Parathyroid adenoma (tissue), 2 donors: Measurements from ENCODE around the gene PGPEP1.

ENCODE experiments used
- H2AFZ ChIP-seq: fragments of 300-600 bp; sonication (generic); one replicate; pipeline ENCODE4 v1.7.0; 2017; ENCODE audit warnings: antibody characterized with exemption, mild to moderate bottlenecking
- H3K27ac ChIP-seq: fragments of 300-600 bp; sonication (generic); one replicate; pipeline ENCODE4 v1.7.0; 2017
- H3K27me3 ChIP-seq: fragments of 300-600 bp; sonication (generic); one replicate; pipeline ENCODE4 v1.7.0; 2017; ENCODE audit warnings: low read length; ENCODE audit not compliant: control insufficient read depth, insufficient read depth
- H3K36me3 ChIP-seq: fragments of 300-600 bp; sonication (generic); one replicate; pipeline ENCODE4 v1.7.0; 2017; ENCODE audit warnings: low read length; ENCODE audit not compliant: control insufficient read depth, insufficient read depth
- H3K4me1 ChIP-seq: fragments of 300-600 bp; sonication (generic); one replicate; pipeline ENCODE4 v1.7.0; 2017; ENCODE audit warnings: control low read depth
- H3K4me2 ChIP-seq: fragments of 300-600 bp; sonication (generic); one replicate; pipeline ENCODE4 v1.7.0; 2017; ENCODE audit warnings: low read length
- H3K4me3 ChIP-seq: fragments of 300-600 bp; sonication (generic); one replicate; pipeline ENCODE4 v1.7.0; 2017; ENCODE audit warnings: low read depth, low read length
- H3K79me2 ChIP-seq: fragments of 300-600 bp; sonication (generic); one replicate; pipeline ENCODE4 v1.7.0; 2017; ENCODE audit warnings: control low read depth
- H3K9ac ChIP-seq: fragments of 300-600 bp; sonication (generic); one replicate; pipeline ENCODE4 v1.7.0; 2017; ENCODE audit warnings: mild to moderate bottlenecking
- H3K9me3 ChIP-seq: fragments of 300-600 bp; sonication (generic); one replicate; pipeline ENCODE4 v1.7.0; 2017; ENCODE audit warnings: low read length; ENCODE audit not compliant: control insufficient read depth
- TF ChIP-seq, protein P1 (sequence below): fragments of 300-600 bp; sonication (generic); IDR thresholded peaks from one replicate; pipeline ENCODE4 v1.7.0; 2017; ENCODE audit warnings: antibody characterized with exemption, mild to moderate bottlenecking
- donor health status: primary hyperparathyroidism.

PGPEP1 gene

DNA sequence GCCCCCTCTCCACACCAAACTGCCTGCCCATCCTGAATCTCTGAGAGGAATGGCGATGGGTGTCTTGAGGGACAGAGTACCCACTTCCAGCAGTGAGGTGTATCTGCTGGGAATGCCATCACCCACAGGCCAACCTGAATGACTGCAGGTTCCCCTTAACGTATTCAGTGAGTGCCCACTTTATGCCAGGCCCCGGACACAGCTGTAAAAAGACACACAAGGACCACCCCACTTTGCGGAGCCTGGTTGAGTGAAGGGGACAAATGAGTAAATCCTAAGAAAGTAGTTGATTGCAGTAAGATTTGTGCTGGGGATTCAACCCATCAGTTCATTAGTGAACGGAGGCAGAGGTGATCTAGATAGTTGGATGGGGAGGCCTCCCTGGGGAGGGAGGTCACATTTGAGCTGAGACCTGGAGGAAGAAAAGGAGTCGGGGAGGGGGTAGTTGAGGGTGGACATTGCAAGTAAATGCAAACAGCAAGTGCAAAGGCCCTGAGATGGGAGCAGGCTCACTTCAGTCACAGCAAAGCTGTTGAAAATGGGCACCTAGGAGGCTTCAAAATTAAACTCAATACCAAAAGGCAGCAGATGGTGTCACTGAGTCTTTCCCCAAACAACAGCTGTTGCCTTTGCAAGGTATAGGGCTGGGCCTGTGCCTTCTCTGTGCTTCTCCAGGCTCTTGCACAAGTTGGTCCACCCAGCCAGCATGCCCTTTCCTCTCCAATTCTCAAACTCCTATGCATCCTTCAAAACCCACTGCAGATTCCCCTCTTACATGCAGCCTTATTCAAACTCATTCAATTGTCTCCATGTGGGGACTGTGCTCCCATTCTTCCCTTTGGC lies 49.9 kb downstream of the PGPEP1 start:
- no peak overlapping the region for H3K9ac ChIP-seq
- no peak overlapping the region for H3K4me2 ChIP-seq
- no peak overlapping the region for H2AFZ ChIP-seq
- no peak overlapping the region for H3K4me3 ChIP-seq
- no peaks in the 10 kb centered on the region for H3K9me3 ChIP-seq
- no peaks in the 10 kb centered on the region for H3K36me3 ChIP-seq
- H3K27ac ChIP-seq = no peak overlapping the region
- TF ChIP-seq, protein P1, sequence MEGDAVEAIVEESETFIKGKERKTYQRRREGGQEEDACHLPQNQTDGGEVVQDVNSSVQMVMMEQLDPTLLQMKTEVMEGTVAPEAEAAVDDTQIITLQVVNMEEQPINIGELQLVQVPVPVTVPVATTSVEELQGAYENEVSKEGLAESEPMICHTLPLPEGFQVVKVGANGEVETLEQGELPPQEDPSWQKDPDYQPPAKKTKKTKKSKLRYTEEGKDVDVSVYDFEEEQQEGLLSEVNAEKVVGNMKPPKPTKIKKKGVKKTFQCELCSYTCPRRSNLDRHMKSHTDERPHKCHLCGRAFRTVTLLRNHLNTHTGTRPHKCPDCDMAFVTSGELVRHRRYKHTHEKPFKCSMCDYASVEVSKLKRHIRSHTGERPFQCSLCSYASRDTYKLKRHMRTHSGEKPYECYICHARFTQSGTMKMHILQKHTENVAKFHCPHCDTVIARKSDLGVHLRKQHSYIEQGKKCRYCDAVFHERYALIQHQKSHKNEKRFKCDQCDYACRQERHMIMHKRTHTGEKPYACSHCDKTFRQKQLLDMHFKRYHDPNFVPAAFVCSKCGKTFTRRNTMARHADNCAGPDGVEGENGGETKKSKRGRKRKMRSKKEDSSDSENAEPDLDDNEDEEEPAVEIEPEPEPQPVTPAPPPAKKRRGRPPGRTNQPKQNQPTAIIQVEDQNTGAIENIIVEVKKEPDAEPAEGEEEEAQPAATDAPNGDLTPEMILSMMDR = no peak
- no peaks in the 10 kb centered on the region for H3K27me3 ChIP-seq
- H3K4me1 ChIP-seq = peaks cover 7% of the 10 kb centered on the region
- H3K79me2 ChIP-seq = no peaks in the 10 kb centered on the region

DNA sequence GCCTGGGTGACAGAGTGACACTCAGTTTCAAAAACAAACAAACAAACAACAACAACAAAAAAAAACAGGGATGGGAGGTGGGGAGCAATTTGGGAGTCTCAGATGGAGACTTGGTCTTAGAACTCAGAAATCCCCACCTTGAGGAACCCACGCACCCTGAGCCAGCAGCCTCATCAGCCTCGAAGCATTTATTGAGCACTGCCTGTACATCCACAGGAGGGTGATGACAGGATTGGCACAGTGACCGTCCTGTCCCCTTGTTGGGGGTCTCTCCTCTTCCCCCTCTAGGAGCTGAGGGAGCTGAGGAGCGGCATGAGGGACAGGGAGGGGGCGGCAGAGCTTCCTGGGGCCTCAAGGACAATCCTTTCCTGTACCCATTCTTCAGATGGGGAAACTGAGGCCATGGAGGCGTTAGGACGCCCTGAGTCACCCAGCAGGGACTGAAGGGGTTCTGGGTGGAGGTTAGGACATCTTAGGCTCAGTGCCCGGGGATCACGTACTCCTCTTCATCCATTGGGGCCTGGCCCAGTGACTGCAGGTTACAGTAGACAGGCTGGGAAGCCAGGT lies 51.2 kb downstream of the PGPEP1 start:
- Histone ChIP-seq H3K9ac (no peak overlapping the region), H3K36me3 (no peaks in the 10 kb centered on the region), H3K79me2 (no peaks in the 10 kb centered on the region), H3K27me3 (no peaks in the 10 kb centered on the region), H3K4me3 (no peak overlapping the region), H3K9me3 (no peaks in the 10 kb centered on the region), H2AFZ (no peak overlapping the region), H3K4me2 (no peak overlapping the region), H3K27ac (no peak overlapping the region), H3K4me1 (peaks cover 7% of the 10 kb centered on the region)
- TF ChIP-seq, protein P1 = no peak

DNA sequence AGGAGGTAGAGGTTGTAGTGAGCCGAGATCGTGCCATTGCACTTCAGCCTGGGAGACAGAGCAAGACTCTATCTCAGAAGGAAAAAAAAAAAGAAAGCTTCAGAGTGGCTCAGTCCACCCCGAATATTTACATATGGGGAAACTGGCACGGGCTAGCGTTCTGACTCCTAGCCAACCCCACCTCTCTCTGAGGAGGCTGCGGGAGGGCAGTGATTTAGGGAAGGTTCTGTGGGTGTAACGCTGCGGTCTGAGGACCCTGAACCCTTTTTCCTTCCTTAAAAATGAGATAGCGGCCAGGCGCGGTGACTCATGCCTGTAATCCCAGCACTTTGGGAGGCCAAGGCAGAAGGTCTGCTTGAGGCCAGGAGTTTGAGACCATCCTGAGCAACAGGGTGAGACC lies 52.0 kb downstream of the PGPEP1 start:
- no peaks in the 10 kb centered on the region for H3K36me3 ChIP-seq
- no peak overlapping the region for H3K4me3 ChIP-seq
- H2AFZ ChIP-seq = no peak overlapping the region
- H3K9ac ChIP-seq = no peak overlapping the region
- no peaks in the 10 kb centered on the region for H3K9me3 ChIP-seq
- no peaks in the 10 kb centered on the region for H3K27me3 ChIP-seq
- H3K79me2 ChIP-seq = no peaks in the 10 kb centered on the region
- TF ChIP-seq, protein P1 = no peak
- no peak overlapping the region for H3K27ac ChIP-seq
- H3K4me1 ChIP-seq = peaks cover 7% of the 10 kb centered on the region
- H3K4me2 ChIP-seq = no peak overlapping the region

DNA sequence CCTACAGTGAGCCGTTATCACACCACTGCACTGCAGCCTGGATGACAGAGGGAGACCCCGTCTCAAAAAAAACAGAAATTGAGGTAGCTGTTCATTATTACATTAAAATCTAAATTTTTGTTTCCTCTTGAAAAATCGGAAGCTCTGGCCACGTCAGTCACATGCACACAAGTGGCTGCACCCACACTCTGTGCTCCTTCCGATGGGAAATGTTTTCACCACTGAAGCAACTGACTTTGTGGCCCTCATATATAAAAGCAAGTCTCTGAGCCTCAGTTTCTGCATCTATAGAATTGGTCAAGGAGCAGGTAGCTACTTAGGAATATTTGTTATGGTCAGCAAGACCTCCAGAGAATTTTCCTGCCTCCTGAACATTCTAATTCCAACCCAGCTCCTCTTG lies 52.5 kb downstream of the PGPEP1 start:
- TF ChIP-seq, protein P1 = no peak
- Histone ChIP-seq H2AFZ (no peak overlapping the region), H3K27me3 (no peaks in the 10 kb centered on the region), H3K4me2 (no peak overlapping the region), H3K36me3 (no peaks in the 10 kb centered on the region), H3K79me2 (no peaks in the 10 kb centered on the region), H3K27ac (no peak overlapping the region), H3K4me3 (no peak overlapping the region), H3K9me3 (no peaks in the 10 kb centered on the region), H3K4me1 (peaks cover 7% of the 10 kb centered on the region), H3K9ac (no peak overlapping the region)

DNA sequence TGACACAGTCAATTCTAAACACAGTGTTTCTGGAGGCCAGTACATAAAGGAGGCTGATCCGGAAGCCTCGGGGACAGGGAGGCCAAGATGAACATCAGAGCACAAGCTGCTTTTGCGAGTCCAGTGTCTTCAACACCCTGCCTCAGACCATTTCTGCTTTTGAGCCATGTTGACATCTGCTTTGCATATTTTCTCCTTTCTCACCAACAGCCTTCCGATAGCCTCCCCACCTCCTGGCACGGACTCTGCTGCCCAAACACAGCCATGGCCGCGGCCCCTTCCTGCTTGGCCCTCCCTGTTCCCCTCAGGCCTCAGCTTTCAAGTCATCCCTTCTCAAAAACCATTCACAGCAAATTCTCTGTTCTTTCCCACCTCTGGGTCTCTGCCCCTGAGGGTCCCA lies 53.4 kb downstream of the PGPEP1 start:
- H3K4me3 ChIP-seq = no peak overlapping the region

More for the DNA sequence above, 53.4 kb downstream of the PGPEP1 start:
- Histone ChIP-seq H3K27me3 (no peaks in the 10 kb centered on the region), H3K9me3 (no peaks in the 10 kb centered on the region), H3K4me1 (peaks cover 5% of the 10 kb centered on the region), H3K9ac (no peak overlapping the region), H3K36me3 (no peaks in the 10 kb centered on the region), H3K27ac (no peak overlapping the region), H2AFZ (no peak overlapping the region), H3K79me2 (no peaks in the 10 kb centered on the region), H3K4me2 (no peak overlapping the region)
- TF ChIP-seq, protein P1 = no peak
